Liver (tissue), 9 donors: Measurements from ENCODE around the gene PRMT3. TPM values are rescaled to one million over a fixed set of nuclear protein-coding genes. Genes with fewer than 3 reads are reported as not detected.
A peak's percentile ranks its signal among the peaks of the same experiment; 100 is the strongest.

ENCODE experiments used
- DNase-seq: peaks from one replicate; pipeline ENCODE4 v3.0.0-alpha.2; 2017; ENCODE audit warnings: low spot score
- H3K27ac ChIP-seq, 2 donors: one replicate each; pipeline ENCODE4 v1.7.0; 2013; ENCODE audit warnings: inconsistent platforms in 2 of 2, low read length in 2 of 2, control low read depth in 1 of 2, low read depth in 1 of 2, mild to moderate bottlenecking in 1 of 2
- H3K27me3 ChIP-seq, 4 donors: one replicate each; pipeline versions ENCODE4 v1.6.1 to v1.7.0; 2013; ENCODE audit warnings: low read length in 3 of 4, inconsistent platforms in 1 of 4, mild to moderate bottlenecking in 1 of 4, moderate library complexity in 1 of 4; ENCODE audit not compliant: control insufficient read depth in 4 of 4, insufficient read depth in 4 of 4
- H3K36me3 ChIP-seq, 4 donors: one replicate each; pipeline versions ENCODE4 v1.6.1 to v1.7.0; 2013; ENCODE audit warnings: low read length in 3 of 4, mild to moderate bottlenecking in 3 of 4, low read depth in 1 of 4, moderate library complexity in 1 of 4; ENCODE audit not compliant: control insufficient read depth in 4 of 4, insufficient read depth in 3 of 4
- H3K4me1 ChIP-seq, 4 donors: one replicate each; pipeline versions ENCODE4 v1.6.1 to v1.7.0; 2013; ENCODE audit warnings: low read length in 3 of 4, mild to moderate bottlenecking in 3 of 4, moderate library complexity in 1 of 4; ENCODE audit not compliant: control insufficient read depth in 4 of 4, insufficient read depth in 4 of 4
- H3K4me3 ChIP-seq, 3 donors: one replicate each; pipeline versions ENCODE4 v1.6.1 to v1.7.0; 2013; ENCODE audit warnings: low read length in 3 of 3, control low read depth in 1 of 3, low read depth in 1 of 3, mild to moderate bottlenecking in 1 of 3
- H3K9ac ChIP-seq, 2 donors: one replicate each; pipeline ENCODE4 v1.7.0; 2013; ENCODE audit warnings: low read length in 2 of 2, mild to moderate bottlenecking in 2 of 2, moderate library complexity in 2 of 2, control low read depth in 1 of 2, low read depth in 1 of 2
- H3K9me3 ChIP-seq, 4 donors: one replicate each; pipeline versions ENCODE4 v1.6.1 to v1.7.0; 2013; ENCODE audit warnings: low read length in 3 of 4; ENCODE audit not compliant: control insufficient read depth in 4 of 4
- CTCF ChIP-seq: fragments of 150-350 bp; IDR thresholded peaks from 2 replicates; pipeline ENCODE4 v1.5.1; 2017; ENCODE audit warnings: improper control_type of control experiment, low read depth, low read length; ENCODE audit not compliant: missing input control
- EGR1 ChIP-seq, 2 donors: IDR thresholded peaks; 2 replicates each; pipeline ENCODE4 v1.6.1; 2016 to 2018; ENCODE audit warnings: antibody characterized with exemption in 2 of 2, low read depth in 2 of 2
- FOXA1 ChIP-seq: IDR thresholded peaks from 2 replicates; pipeline ENCODE4 v1.6.1; 2016; ENCODE audit warnings: antibody characterized with exemption
- FOXA2 ChIP-seq: IDR thresholded peaks from 2 replicates; pipeline ENCODE4 v1.6.1; 2016; ENCODE audit warnings: antibody characterized with exemption
- GABPA ChIP-seq, 2 donors: IDR thresholded peaks in 1 of 2; conservative IDR thresholded peaks in 1 of 2; 2 replicates each; pipeline ENCODE4 v1.6.1; 2016; ENCODE audit warnings: antibody characterized with exemption in 2 of 2, mild to moderate bottlenecking in 1 of 2, moderate library complexity in 1 of 2
- HNF4A ChIP-seq, 2 donors: conservative IDR thresholded peaks; 2 replicates each; pipeline ENCODE4 v1.6.1; 2016; ENCODE audit warnings: antibody characterized with exemption in 2 of 2, mild to moderate bottlenecking in 2 of 2
- HNF4G ChIP-seq: IDR thresholded peaks from 2 replicates; pipeline ENCODE4 v1.6.1; 2016; ENCODE audit warnings: antibody characterized with exemption
- JUND ChIP-seq, 2 donors: IDR thresholded peaks; 2 replicates each; pipeline ENCODE4 v1.6.1; 2016; ENCODE audit warnings: antibody characterized with exemption in 2 of 2
- MAX ChIP-seq: IDR thresholded peaks from 2 replicates; pipeline ENCODE4 v1.6.1; 2016; ENCODE audit warnings: antibody characterized with exemption
- NR2F2 ChIP-seq: IDR thresholded peaks from 2 replicates; pipeline ENCODE4 v1.6.1; 2016; ENCODE audit warnings: antibody characterized with exemption
- RAD21 ChIP-seq, 2 donors: IDR thresholded peaks; 2 replicates each; pipeline ENCODE4 v1.6.1; 2016; ENCODE audit warnings: antibody characterized with exemption in 2 of 2, mild to moderate bottlenecking in 2 of 2
- REST ChIP-seq: IDR thresholded peaks from 2 replicates; pipeline ENCODE4 v1.6.1; 2016; ENCODE audit warnings: antibody characterized with exemption, mild to moderate bottlenecking
- RXRA ChIP-seq, 2 donors: IDR thresholded peaks; 2 replicates each; pipeline ENCODE4 v1.6.1; 2017 to 2018; ENCODE audit warnings: antibody characterized with exemption in 2 of 2, mild to moderate bottlenecking in 1 of 2
- SP1 ChIP-seq: IDR thresholded peaks from 2 replicates; pipeline ENCODE4 v1.6.1; 2018; ENCODE audit warnings: antibody characterized with exemption, mild to moderate bottlenecking
- TAF1 ChIP-seq: conservative IDR thresholded peaks from 2 replicates; pipeline ENCODE4 v1.6.1; 2016; ENCODE audit warnings: antibody characterized with exemption, mild to moderate bottlenecking
- YY1 ChIP-seq: IDR thresholded peaks from 2 replicates; pipeline ENCODE4 v1.6.1; 2016; ENCODE audit warnings: antibody characterized with exemption, mild to moderate bottlenecking
- WGBS: extraction: QIAGEN DNeasy Blood & Tissue Kit; methylation state at CpG from one replicate; pipeline ENCODE4 v1.1.7; 2013; 5-methylcytosine and 5-hydroxymethylcytosine counted together
- polyA plus RNA-seq, 2 donors: library from polyadenylated mRNA; stranded (reverse) in 1 of 2; unstranded in 1 of 2; fragments of 200-250 nt in 1 of 2; fragments of >200 nt in 1 of 2; fragmentation: Nextera tagmentation in 1 of 2; extraction: Ambion mirVana in 1 of 2; gene quantifications; one replicate each; pipeline versions ENCODE4 v1.2.1 to v1.2.3, GENCODE V29; 2013 to 2015
- total RNA-seq, 2 donors: library from RNA; depleted of rRNA; stranded (reverse); fragments of >200 nt; gene quantifications; one replicate each; pipeline ENCODE4 v1.2.3, GENCODE V29; 2014
- TF ChIP-seq, protein P1 (sequence below): IDR thresholded peaks from 2 replicates; pipeline ENCODE4 v1.6.1; 2016; ENCODE audit warnings: antibody characterized with exemption
- donor health status: healthy.
- donor health status: healthy.
- donor health status: healthy.
- donor health status: healthy.
- donor health status: healthy.

PRMT3 gene
- total and polyA plus RNA-seq, 4 donors: 3.5 to 15.8 (median 7.8) TPM

GRCh38 chr11:20397281-20397680 is 9.8 kb downstream of the PRMT3 start:
- peaks cover 0 to 13% (median 7%) of the 10 kb centered on the region in 4 donors for H3K36me3 ChIP-seq
- no peaks in the 10 kb centered on the region for H3K27me3 ChIP-seq
- no peak for DNase-seq
- no peak overlapping the region for H3K4me3 ChIP-seq
- H3K9ac ChIP-seq: no peak overlapping the region
- no peaks in the 10 kb centered on the region for H3K9me3 ChIP-seq
- no peaks in the 10 kb centered on the region for H3K4me1 ChIP-seq
- no peak overlapping the region for H3K27ac ChIP-seq
- WGBS: 73% methylated on average over 3 of the region's 3 CpGs
- TF ChIP-seq CTCF (peak; percentile 65), RAD21 (IDR thresholded peaks at IDR 0.05) (peak; percentile 77 to 82), RXRA (IDR thresholded peaks at IDR 0.05) (no peak), REST (no peak), TAF1 (no peak), SP1 (no peak), EGR1 (IDR thresholded peaks at IDR 0.05; ENCODE audit: low read depth in 2 of 2) (no peak), NR2F2 (no peak), FOXA1 (no peak), HNF4A (conservative IDR thresholded peaks at IDR 0.05) (no peak), YY1 (no peak)
- TF ChIP-seq, protein P1, sequence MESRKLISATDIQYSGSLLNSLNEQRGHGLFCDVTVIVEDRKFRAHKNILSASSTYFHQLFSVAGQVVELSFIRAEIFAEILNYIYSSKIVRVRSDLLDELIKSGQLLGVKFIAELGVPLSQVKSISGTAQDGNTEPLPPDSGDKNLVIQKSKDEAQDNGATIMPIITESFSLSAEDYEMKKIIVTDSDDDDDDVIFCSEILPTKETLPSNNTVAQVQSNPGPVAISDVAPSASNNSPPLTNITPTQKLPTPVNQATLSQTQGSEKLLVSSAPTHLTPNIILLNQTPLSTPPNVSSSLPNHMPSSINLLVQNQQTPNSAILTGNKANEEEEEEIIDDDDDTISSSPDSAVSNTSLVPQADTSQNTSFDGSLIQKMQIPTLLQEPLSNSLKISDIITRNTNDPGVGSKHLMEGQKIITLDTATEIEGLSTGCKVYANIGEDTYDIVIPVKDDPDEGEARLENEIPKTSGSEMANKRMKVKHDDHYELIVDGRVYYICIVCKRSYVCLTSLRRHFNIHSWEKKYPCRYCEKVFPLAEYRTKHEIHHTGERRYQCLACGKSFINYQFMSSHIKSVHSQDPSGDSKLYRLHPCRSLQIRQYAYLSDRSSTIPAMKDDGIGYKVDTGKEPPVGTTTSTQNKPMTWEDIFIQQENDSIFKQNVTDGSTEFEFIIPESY: no peak

- Histone ChIP-seq H3K36me3 (peaks cover 0 to 11% (median 8%) of the 10 kb centered on the region in 4 donors), H3K4me3 (no peak overlapping the region), H3K9me3 (no peaks in the 10 kb centered on the region), H3K27ac (no peak overlapping the region), H3K4me1 (no peaks in the 10 kb centered on the region), H3K9ac (no peak overlapping the region), H3K27me3 (no peaks in the 10 kb centered on the region)
- no peak for DNase-seq
- WGBS: 92% methylated on average over 2 of the region's 2 CpGs
- no peak for TF ChIP-seq HNF4G
- TF ChIP-seq FOXA1: no peak
- no peak for TF ChIP-seq TAF1
- no peak for TF ChIP-seq YY1
- TF ChIP-seq MAX: no peak
- no peak for TF ChIP-seq RAD21 (IDR thresholded peaks at IDR 0.05)
- TF ChIP-seq, protein P1: no peak
- TF ChIP-seq FOXA2: no peak
- no peak for TF ChIP-seq GABPA (IDR thresholded peaks at IDR 0.05 in 1 of 2, conservative IDR thresholded peaks at IDR 0.05 in 1 of 2)
- TF ChIP-seq JUND (IDR thresholded peaks at IDR 0.05): no peak
- TF ChIP-seq CTCF: no peak
- TF ChIP-seq EGR1 (IDR thresholded peaks at IDR 0.05; ENCODE audit: low read depth in 2 of 2): no peak
- no peak for TF ChIP-seq RXRA (IDR thresholded peaks at IDR 0.05)
Observed at GRCh38 chr11:20399498-20399897, 12.0 kb downstream of the PRMT3 start.
